ENCODE data around the gene TMEM108.

Gene TMEM108

GRCh38 chr3:133117342-133117741, 79.2 kb downstream of the TMEM108 start:
- in situ Hi-C loops (cut with MboI; ENCODE audit: low pct_unique_long_range_greater_than_20kb, low sequenced_read_pairs, unreplicated experiment), result no loop called here
- no peak for DNase-seq (ENCODE audit: low spot score)
- no peak for TF ChIP-seq CTCF (IDR thresholded peaks at IDR 0.05; ENCODE audit: extremely low read depth, insufficient read depth, missing control alignments)

- no peak for TF ChIP-seq CTCF (IDR thresholded peaks at IDR 0.05; ENCODE audit: extremely low read depth, insufficient read depth, missing control alignments)
- in situ Hi-C loops (cut with MboI; ENCODE audit: low pct_unique_long_range_greater_than_20kb, low sequenced_read_pairs, unreplicated experiment), result no loop called here
- no peak for DNase-seq (ENCODE audit: low spot score)
Measured at GRCh38 chr3:133119176-133119575, 81.0 kb downstream of the TMEM108 start.

- in situ Hi-C loops (cut with MboI; ENCODE audit: low pct_unique_long_range_greater_than_20kb, low sequenced_read_pairs, unreplicated experiment), result no loop called here
- no peak for DNase-seq (ENCODE audit: low spot score)
- no peak for TF ChIP-seq CTCF (IDR thresholded peaks at IDR 0.05; ENCODE audit: extremely low read depth, insufficient read depth, missing control alignments)
Measured at GRCh38 chr3:133121450-133121849, 83.3 kb downstream of the TMEM108 start.

- no peak for DNase-seq (ENCODE audit: low spot score)
- in situ Hi-C loops (cut with MboI; ENCODE audit: low pct_unique_long_range_greater_than_20kb, low sequenced_read_pairs, unreplicated experiment), result no loop called here
Measured at GRCh38 chr3:133123636-133124035, 85.4 kb downstream of the TMEM108 start.

GRCh38 chr3:133124511-133124910, 86.3 kb downstream of the TMEM108 start:
- in situ Hi-C loops (cut with MboI; ENCODE audit: low pct_unique_long_range_greater_than_20kb, low sequenced_read_pairs, unreplicated experiment), result no loop called here
- DNase-seq (ENCODE audit: low spot score), result no peak
- TF ChIP-seq CTCF (IDR thresholded peaks at IDR 0.05; ENCODE audit: extremely low read depth, insufficient read depth, missing control alignments), result no peak

More at GRCh38 chr3:133123636-133124035, 85.4 kb downstream of the TMEM108 start:
- no peak for TF ChIP-seq CTCF (IDR thresholded peaks at IDR 0.05; ENCODE audit: extremely low read depth, insufficient read depth, missing control alignments)

GRCh38 chr3:133125171-133125570, 87.0 kb downstream of the TMEM108 start:
- DNase-seq (ENCODE audit: low spot score), result no peak
- in situ Hi-C loops (cut with MboI; ENCODE audit: low pct_unique_long_range_greater_than_20kb, low sequenced_read_pairs, unreplicated experiment), result no loop called here
- TF ChIP-seq CTCF (IDR thresholded peaks at IDR 0.05; ENCODE audit: extremely low read depth, insufficient read depth, missing control alignments), result no peak

GRCh38 chr3:133125802-133126201, 87.6 kb downstream of the TMEM108 start:
- TF ChIP-seq CTCF (IDR thresholded peaks at IDR 0.05; ENCODE audit: extremely low read depth, insufficient read depth, missing control alignments), result no peak
- in situ Hi-C loops (cut with MboI; ENCODE audit: low pct_unique_long_range_greater_than_20kb, low sequenced_read_pairs, unreplicated experiment), result no loop called here
- no peak for DNase-seq (ENCODE audit: low spot score)

All from GM13977 (cell line).